GM15510 (cell line): ENCODE measurements around the gene DIAPH1.

Source experiments
- POLR2A ChIP-seq: IDR thresholded peaks from 3 replicates; pipeline ENCODE4 v1.6.1; 2011; ENCODE audit warnings: borderline replicate concordance; ENCODE audit not compliant: insufficient read length; ENCODE audit errors: extremely low read depth

The DIAPH1 gene

DNA sequence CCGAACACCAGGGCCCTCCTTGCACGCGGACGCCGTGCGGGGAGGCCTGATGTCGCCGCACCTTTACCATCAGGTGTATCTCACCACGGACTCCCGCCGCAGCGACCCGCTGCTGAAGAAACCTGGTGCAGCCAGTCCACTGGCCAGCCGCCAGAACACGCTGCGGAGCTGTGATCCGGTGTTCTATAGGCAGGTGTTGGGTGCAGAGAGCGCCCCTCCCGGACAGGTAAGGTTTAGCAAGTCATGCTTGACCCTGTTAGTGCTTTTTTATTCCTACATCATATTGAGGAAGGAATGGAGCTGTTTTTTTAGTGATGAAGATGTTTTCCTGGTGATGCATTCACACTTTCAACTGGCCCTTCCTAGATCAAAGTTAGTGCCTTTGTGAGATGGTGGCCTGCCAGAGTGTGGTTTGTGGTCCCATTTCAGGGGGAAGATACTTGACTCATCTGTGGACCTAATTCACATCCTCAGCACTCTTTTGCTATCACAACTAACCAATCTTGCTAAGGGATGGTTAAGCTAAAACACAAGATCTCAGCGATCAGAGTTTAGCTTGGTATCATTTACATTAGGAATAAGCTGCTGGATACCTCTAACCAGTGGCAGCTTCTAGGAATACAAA is 140.4 kb downstream of the DIAPH1 start:
- TF ChIP-seq POLR2A: no peak

GRCh38 chr5:141477815-141478214 is 141.0 kb downstream of the DIAPH1 start:
- no peak for TF ChIP-seq POLR2A

- TF ChIP-seq POLR2A: no peak
These were observed 141.7 kb downstream of the DIAPH1 start for GRCh38 chr5:141477044-141477575.

- TF ChIP-seq POLR2A: no peak
These were observed 142.5 kb downstream of the DIAPH1 start for GRCh38 chr5:141476132-141476911.

DNA sequence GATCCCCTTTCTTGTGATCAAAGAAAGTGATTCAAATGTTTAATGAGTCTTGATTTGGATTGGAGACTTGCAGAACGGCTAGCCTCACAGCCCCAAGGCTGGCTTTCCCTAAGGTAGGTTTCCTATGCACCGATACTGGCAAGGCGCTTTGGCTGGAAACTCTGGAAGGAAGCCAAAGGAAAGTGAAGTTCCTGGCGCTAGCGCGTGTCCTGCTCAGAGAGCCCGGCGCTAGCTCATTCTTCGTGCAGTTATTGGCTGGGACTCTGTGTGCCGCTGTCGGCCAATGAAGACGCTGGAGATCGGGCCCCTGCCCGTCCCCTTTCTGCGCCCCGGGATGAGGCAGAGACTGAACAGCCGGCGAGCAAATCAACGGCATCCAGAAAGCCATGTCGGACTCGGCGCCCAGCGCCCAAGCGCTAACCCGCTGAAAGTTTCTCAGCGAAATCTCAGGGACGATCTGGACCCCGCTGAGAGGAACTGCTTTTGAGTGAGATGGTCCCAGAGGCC is 143.1 kb downstream of the DIAPH1 start, which contains the start of gene PCDHGC3:
Gene PCDHGC3 (plus strand): TSS at position 342 of the 507 bp plus-strand sequence. CDS start 151 bp downstream, at position 493.
- TF ChIP-seq POLR2A: peak; percentile 36

DNA sequence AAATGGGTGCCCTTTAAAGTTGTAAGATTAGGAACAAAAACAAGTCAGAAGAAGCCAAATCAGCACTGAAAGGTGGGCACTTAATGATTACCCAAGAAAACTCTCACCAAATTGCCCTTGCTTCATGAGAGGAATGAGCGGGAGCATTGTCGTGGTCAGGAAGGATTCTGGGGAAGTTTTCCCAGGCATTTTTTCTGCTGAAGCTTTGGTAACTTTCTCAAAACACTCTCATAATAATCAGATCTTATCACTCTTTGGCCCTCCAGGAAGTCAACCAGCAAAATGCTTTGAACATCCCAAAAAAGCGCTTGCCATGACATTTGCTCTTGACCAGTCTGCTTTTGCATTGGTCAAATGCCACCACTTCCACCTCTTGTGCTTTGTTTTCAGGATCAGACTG is 153.4 kb downstream of the DIAPH1 start:
- TF ChIP-seq POLR2A: no peak
